IMR-90 (cell line): Measurements from ENCODE around the gene MAGEB17.
A peak's percentile ranks its signal among the peaks of the same experiment; 100 is the strongest.

Experiments
- BHLHE40 ChIP-seq: fragments of 150-350 bp; IDR thresholded peaks from 2 replicates; pipeline ENCODE4 v1.6.1; 2016; ENCODE audit warnings: mild to moderate bottlenecking, low read depth, low read length
- CEBPB ChIP-seq: IDR thresholded peaks from 2 replicates; pipeline ENCODE4 v1.6.1; 2012; ENCODE audit warnings: low read depth, low read length, improper control_type of control experiment
- ELK1 ChIP-seq: fragments of 150-350 bp; IDR thresholded peaks from 2 replicates; pipeline ENCODE4 v1.6.1; 2016; ENCODE audit warnings: low read depth, mild to moderate bottlenecking, low read length, moderate library complexity, borderline replicate concordance
- FOS ChIP-seq: fragments of 150-350 bp; IDR thresholded peaks from 2 replicates; pipeline ENCODE4 v1.6.1; 2016; ENCODE audit warnings: low read depth, low read length
- MAFK ChIP-seq: IDR thresholded peaks from 2 replicates; pipeline ENCODE4 v1.6.1; 2012; ENCODE audit warnings: low read depth, low read length, improper control_type of control experiment
- MAZ ChIP-seq: IDR thresholded peaks from 2 replicates; pipeline ENCODE4 v1.6.1; 2012; ENCODE audit warnings: low read depth, mild to moderate bottlenecking, low read length, improper control_type of control experiment, moderate library complexity, borderline replicate concordance
- MXI1 ChIP-seq: IDR thresholded peaks from 2 replicates; pipeline ENCODE4 v1.6.1; 2012; ENCODE audit warnings: low read depth, mild to moderate bottlenecking, low read length, moderate library complexity, borderline replicate concordance
- POLR2A ChIP-seq: IDR thresholded peaks from 2 replicates; pipeline ENCODE4 v1.6.1; 2012; ENCODE audit warnings: mild to moderate bottlenecking, low read depth, low read length
- RAD21 ChIP-seq: IDR thresholded peaks from 2 replicates; pipeline ENCODE4 v1.6.1; 2012; ENCODE audit warnings: low read length, improper control_type of control experiment
- RCOR1 ChIP-seq: IDR thresholded peaks from 2 replicates; pipeline ENCODE4 v1.6.1; 2012; ENCODE audit warnings: mild to moderate bottlenecking, low read length, improper control_type of control experiment; ENCODE audit not compliant: insufficient replicate concordance
- RFX5 ChIP-seq: IDR thresholded peaks from 2 replicates; pipeline ENCODE4 v1.8.0; 2012; ENCODE audit warnings: low read depth, mild to moderate bottlenecking, low read length, moderate library complexity
- SMC3 ChIP-seq: fragments of 150-350 bp; IDR thresholded peaks from 2 replicates; pipeline ENCODE4 v1.6.1; 2016; ENCODE audit warnings: low read depth, mild to moderate bottlenecking, antibody characterized with exemption, low read length, moderate library complexity
- TF ChIP-seq, protein P1 (sequence below): conservative IDR thresholded peaks from 2 replicates; pipeline ENCODE4 v1.5.1; 2012; ENCODE audit warnings: mild to moderate bottlenecking, low read depth, low read length, improper control_type of control experiment
- TF ChIP-seq, protein P2 (sequence below): fragments of 150-350 bp; IDR thresholded peaks from 2 replicates; pipeline ENCODE4 v1.6.1; 2017; ENCODE audit warnings: mild to moderate bottlenecking, antibody characterized with exemption, low read length, low read depth

DNA sequence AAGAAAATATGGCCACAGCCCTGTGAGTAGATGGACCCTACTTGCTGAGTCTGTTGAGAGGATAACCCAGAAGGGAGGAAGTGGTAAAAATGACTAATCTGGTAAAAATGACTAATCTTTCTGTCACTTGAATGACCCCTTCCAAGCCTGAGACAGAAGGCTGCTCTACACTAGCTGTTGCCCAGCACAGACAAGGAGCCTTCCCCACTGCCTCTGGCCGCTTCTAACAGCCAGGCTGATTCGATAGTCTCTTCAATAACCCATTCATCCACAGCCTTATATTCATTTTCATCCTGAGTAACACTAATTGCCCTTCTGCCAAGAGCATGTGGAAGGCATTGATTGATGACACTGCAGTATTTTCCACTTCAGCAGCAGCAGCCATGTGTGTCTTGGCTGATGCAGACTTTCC, 18.4 kb downstream of the MAGEB17 start:
- TF ChIP-seq MAFK: 0 out of 2 replicates have a peak, but pooled peaks have one; percentile 23
- TF ChIP-seq, protein P1, sequence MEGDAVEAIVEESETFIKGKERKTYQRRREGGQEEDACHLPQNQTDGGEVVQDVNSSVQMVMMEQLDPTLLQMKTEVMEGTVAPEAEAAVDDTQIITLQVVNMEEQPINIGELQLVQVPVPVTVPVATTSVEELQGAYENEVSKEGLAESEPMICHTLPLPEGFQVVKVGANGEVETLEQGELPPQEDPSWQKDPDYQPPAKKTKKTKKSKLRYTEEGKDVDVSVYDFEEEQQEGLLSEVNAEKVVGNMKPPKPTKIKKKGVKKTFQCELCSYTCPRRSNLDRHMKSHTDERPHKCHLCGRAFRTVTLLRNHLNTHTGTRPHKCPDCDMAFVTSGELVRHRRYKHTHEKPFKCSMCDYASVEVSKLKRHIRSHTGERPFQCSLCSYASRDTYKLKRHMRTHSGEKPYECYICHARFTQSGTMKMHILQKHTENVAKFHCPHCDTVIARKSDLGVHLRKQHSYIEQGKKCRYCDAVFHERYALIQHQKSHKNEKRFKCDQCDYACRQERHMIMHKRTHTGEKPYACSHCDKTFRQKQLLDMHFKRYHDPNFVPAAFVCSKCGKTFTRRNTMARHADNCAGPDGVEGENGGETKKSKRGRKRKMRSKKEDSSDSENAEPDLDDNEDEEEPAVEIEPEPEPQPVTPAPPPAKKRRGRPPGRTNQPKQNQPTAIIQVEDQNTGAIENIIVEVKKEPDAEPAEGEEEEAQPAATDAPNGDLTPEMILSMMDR: no peak
- no peak for TF ChIP-seq POLR2A
- no peak for TF ChIP-seq RCOR1
- no peak for TF ChIP-seq BHLHE40
- TF ChIP-seq MXI1: no peak
- TF ChIP-seq, protein P2, sequence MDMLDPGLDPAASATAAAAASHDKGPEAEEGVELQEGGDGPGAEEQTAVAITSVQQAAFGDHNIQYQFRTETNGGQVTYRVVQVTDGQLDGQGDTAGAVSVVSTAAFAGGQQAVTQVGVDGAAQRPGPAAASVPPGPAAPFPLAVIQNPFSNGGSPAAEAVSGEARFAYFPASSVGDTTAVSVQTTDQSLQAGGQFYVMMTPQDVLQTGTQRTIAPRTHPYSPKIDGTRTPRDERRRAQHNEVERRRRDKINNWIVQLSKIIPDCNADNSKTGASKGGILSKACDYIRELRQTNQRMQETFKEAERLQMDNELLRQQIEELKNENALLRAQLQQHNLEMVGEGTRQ: no peak
- TF ChIP-seq FOS: no peak
- no peak for TF ChIP-seq SMC3
- TF ChIP-seq MAZ: no peak
- TF ChIP-seq ELK1: no peak
- TF ChIP-seq RAD21: no peak
- TF ChIP-seq RFX5: no peak
- no peak for TF ChIP-seq CEBPB
